HG03442 (cell line): ENCODE data around the gene BAHCC1.

Source experiments
- ATAC-seq: cut with Tn5 transposase; IDR thresholded peaks from one replicate; pipeline ENCODE4 v1.9.1; 2021; ENCODE audit warnings: mild to moderate bottlenecking, moderate library complexity; ENCODE audit not compliant: unreplicated experiment

Gene BAHCC1

GRCh38 chr17:81459224-81459623, 64.0 kb downstream of the BAHCC1 start:
- ATAC-seq, result no peak

DNA sequence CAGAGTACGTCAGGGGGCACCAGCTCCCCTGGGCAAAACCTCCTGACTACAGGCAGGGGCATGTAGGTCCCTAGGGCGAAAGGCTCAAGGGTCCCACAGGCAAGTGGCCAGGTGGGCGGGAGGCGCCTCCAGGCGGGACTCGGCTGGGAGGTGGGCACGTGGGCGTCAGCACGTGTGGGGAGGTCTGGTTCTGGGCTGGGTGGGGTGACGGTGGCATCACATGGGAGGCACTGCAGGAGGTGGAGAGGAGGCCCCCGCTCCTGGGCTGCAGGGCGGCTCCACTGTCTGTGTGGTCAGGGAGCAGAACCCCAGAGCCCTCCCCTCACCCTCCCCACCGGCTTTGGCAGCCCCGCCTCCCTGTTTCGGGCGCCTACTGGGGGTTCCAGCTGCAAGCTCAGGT, 64.6 kb downstream of the BAHCC1 start:
- no peak for ATAC-seq

- no peak for ATAC-seq
Measured at GRCh38 chr17:81460856-81461460, 65.7 kb downstream of the BAHCC1 start.

DNA sequence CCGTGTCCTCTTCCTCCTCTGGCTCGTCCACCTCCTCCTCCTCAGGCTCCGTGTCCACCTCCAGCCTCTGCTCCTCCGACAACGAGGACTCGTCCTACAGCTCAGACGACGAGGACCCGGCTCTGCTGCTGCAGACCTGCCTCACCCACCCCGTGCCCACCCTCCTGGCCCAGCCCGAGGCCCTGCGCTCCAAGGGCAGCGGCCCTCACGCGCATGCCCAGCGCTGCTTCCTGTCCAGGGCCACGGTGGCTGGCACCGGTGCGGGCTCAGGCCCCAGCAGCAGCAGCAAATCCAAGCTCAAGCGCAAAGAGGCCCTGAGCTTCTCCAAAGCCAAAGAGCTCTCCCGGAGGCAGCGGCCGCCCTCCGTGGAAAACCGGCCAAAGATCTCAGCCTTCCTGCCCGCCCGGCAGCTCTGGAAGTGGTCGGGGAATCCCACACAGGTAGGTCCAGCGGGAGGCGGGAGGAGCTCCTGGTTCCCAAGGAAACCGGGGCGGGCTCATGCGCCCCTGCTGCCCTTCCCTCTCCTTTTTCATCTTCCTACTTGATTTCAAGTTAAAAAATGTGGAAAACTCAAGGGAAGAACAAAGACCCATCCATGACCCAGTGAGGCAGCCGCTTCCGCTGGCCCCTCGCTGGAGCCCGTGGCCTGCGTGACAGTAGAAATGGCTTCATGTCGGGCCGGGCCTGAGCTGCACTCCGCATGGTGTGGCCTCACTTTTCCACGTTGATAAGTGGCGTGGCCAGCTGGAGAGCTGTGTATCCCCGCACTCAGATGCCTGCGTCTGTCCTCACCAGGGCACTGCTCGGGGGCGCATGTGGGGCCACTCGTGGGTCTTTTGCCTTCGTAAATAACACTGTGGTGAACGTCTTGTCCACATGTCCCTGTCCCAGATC, 66.6 kb downstream of the BAHCC1 start:
- no peak for ATAC-seq

DNA sequence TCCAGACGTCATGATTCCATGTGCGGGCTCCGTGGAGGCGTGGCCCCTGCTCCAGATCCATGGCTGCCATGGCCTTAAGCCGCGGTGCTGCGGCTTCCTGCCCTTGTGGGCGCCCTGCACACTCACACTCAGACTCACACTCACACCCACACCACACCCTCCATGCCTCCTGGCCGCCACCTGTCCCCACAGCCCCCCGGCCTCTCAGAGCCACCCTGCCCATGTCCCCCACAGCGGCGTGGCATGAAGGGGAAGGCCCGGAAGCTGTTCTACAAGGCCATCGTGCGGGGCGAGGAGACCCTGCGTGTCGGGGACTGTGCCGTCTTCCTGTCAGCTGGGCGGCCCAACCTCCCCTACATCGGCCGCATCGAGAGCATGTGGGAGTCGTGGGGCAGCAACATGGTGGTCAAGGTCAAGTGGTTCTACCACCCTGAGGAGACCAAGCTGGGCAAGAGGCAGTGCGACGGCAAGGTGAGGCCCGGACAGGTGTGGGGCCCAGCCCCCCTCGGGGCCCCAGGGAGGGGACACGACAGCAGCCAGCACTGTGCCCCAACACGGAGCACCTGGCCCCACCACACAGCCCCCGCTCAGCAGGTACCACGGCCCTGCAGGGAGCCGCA, 67.4 kb downstream of the BAHCC1 start:
- ATAC-seq, result no peak

GRCh38 chr17:81463506-81463905, 68.2 kb downstream of the BAHCC1 start:
- no peak for ATAC-seq

DNA sequence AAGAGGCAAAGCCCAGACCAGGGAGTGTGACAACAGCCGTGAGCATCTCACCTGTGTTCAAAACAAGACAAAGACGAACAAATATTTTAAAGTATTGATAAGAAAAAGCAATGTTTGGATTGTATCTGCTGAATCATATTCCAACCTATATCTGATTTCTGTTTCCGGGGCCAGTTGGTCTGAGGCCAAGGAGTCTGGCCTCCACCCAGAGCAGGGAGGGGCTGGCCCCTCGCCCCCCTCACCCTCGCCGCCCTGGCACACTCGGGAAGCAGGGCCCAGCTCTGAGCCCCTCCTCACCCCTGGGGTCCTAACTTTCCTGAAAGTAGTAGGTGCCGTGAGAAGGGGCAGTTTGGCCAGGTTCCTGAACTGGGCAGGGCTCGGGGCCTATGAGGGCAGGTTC, 69.3 kb downstream of the BAHCC1 start:
- ATAC-seq, result no peak

- no peak for ATAC-seq
Measured at GRCh38 chr17:81465910-81466309, 70.7 kb downstream of the BAHCC1 start.

- no peak for ATAC-seq
Measured at GRCh38 chr17:81466564-81467472, 71.6 kb downstream of the BAHCC1 start.

DNA sequence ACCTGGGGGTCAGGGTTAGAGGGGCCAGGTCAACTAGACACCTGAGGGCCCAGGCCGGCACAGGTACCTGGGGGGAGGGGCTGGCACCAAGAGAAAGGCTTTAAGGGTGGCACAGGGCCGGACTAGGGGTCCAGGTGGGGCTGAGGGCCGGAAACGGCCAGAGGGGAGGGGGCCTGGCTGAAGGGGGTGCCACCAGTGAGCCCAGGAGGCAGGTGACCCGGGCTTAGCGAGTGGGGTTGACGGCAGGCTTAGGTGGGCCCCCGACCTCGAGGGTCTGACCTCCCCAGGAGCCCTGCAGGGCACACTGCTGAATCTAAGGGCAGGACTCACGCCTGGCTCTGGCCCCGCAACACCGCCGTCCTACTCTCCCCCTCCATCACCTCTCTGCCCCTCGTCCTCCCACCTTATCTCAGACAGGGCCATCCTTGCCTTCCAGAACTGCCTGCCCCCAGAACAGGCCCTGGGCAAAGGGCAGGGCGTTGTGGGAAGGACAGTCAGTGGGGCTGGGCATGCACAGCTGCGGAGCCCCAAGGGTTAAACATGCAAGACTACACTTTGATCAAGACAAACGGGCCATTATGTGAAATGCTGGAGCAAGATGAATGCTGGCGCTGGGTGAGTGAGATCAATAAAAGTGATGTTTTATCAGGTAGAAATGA, 73.0 kb downstream of the BAHCC1 start:
- ATAC-seq, result no peak

DNA sequence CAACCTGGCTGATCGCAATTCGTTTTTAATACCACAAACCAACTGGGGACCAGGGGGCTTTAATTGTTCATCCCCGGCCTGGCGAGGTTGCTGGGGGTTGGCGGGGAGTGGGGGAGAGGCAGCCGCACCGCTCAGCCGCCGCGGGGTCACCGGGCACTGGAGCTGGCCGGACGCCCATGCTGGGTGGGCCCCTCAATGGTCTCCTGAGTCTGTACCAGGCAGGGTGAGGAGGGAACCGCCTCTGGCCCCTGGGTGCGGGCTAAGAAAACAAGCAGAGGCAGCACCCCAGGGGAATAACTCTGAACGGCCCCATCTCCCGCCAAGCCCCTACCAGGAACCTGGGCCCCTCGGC, 73.5 kb downstream of the BAHCC1 start:
- no peak for ATAC-seq

GRCh38 chr17:81469266-81469665, 74.0 kb downstream of the BAHCC1 start:
- no peak for ATAC-seq

DNA sequence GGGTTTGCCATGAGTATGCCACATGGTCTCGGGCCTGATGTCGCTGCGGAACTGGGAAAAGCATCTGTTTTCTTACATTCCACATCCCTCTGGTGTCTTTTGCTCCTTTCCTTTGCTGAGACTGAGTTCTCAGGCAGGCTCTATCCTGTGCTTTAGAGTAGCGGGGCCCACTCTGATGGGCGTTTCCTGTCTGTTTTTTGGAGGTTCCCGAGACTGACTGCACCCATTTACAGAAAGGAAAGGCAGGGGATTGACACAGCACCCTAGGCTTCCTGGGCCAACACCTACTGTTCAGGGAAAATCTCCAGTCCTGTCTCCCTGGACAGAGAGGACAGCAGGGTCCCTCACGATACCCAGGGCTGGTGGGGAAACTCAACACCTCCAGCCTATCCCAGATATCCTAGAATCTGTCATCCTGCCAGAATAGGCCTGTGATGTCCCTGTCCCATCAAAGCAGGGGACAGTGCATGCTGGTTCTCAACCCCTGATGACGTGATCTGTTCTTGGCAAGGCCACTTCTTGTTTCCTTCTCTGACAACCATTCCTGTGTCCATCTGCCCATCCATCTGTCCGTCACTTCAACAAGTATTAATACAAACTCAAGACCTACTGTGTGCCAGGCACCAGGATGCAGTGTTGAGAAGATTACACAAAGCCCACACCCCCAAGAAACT, 75.2 kb downstream of the BAHCC1 start:
- no peak for ATAC-seq

- ATAC-seq, result no peak
Measured at GRCh38 chr17:81470944-81471817, 75.9 kb downstream of the BAHCC1 start.

- no peak for ATAC-seq
Measured at GRCh38 chr17:81471818-81472456, 76.7 kb downstream of the BAHCC1 start.

DNA sequence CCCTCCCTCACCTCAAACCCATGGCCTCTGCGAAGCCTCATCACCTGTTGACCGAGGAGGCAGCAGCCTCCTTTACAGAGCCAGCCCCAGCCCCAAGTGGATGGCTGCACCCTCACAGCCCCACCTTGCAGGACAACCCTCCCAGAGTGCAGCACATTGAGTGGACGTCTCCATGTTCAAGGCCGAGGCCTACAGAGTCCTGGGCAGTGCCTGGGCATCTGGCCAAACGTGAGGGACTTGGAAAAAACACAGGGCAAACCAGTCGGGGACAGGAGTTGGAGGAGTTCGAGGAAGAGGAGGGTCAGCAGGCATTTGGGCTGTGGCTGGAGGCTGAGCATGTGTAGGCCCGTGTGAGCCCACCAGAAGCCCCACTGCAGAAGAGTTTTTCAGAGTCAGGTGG, 77.8 kb downstream of the BAHCC1 start:
- no peak for ATAC-seq

DNA sequence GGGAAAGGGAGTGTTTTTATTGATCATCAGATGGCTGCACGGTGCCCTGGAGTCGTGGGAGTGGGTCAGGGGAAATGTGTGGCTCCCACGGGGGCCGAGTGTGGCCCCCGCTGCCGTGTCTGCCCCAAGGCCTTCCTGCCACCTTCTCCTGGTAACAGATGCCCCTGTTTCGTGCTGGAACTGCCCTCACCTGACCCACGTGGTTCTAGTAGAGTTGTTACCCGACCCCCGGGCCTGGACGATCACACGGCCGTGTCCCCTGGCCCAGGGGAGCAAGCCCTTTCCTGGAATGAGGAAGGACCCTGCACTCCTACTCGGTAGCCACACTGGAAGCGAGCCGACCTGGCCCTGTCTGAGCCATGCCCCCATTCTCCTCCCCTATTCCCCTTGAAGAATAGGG, 79.7 kb downstream of the BAHCC1 start:
- ATAC-seq, result no peak

DNA sequence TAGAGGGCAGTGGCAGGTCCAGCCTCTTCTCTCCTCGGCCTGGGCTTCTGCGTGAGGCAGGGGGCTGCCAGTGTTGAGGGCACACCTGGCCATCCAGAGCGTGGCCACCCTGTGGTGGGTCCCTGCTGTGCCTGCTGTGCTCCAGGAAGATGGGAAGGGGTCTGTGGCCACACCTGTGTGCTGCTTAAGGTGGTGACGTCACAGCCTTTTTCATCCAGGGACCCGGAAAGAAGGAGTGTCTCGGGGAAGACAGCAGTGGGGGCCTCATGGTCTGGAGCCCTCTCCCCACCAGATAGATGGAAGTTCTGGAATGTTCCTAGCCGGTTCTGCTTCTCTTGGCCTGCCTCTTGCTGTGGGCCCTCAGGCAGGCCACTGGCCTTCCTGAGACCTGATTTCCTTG, 80.8 kb downstream of the BAHCC1 start:
- ATAC-seq, result no peak

DNA sequence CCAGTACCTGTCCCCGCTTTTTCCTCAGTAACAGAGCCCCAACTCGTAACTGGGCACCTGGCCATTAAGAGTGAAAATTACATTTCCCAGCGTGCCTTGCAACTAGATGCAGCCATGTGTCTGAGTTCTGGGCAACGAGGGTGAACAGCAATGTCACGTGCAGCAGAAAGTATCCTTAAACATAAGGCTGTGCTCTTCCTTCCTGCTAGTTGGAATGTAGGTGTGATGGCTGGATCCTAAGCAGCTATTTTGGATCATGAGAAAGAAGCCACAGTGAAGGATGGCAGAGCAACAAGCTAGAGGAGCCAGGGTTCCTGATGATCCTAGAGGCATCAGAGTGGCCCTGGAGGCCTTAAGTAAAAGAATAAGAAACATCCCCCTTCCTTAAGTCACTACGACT, 81.4 kb downstream of the BAHCC1 start:
- no peak for ATAC-seq
